GM12864 (cell line): ENCODE data around the gene CRABP1.

Experiments
- DNase-seq: peaks from one replicate; pipeline ENCODE4 v3.0.0-alpha.2; 2011; ENCODE audit warnings: low read depth
- H3K4me3 ChIP-seq: 2 replicates; pipeline ENCODE4 v1.5.1; 2011; ENCODE audit warnings: mild to moderate bottlenecking, low read depth, low read length, control low read depth
- TF ChIP-seq, protein P1 (sequence below): IDR thresholded peaks from 2 replicates; pipeline ENCODE4 v1.5.1; 2011; ENCODE audit warnings: low read depth, mild to moderate bottlenecking, moderate library complexity, low read length, control low read depth, inconsistent platforms; ENCODE audit errors: missing control alignments

CRABP1 gene

DNA sequence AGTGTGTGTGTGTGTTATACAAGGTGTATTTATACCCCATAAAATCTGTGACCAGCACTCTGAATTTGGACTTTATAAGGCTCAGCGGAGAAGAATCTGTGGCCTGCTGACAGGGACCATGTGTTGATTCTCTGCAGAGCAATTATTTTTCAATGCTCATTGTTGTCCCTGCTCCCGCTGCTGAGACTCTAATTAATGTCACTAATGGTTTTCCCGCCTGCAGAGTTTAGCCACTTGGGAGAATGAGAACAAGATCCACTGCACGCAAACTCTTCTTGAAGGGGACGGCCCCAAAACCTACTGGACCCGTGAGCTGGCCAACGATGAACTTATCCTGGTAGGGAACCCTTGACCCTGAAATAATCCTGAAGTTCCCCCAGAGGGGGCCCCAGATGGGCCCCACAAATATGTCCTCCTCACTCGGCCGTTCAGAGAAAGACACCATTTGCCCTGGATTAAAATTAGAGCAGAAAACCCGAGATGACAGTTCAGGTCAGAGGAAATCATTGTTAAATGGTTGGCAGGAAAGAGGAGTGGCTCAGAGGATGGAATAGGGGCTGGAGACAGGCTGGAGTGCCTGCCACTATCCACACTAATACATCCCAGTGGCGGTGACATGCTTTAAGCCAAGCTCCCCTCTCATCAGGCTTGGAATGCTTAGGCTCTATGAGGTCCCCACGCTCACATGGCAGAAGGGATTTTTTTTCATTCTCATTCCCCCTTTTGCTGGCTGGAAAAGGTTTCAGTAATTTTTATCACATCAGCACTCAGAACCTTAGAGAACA, 3.3 kb downstream of the CRABP1 start:
- TF ChIP-seq, protein P1, sequence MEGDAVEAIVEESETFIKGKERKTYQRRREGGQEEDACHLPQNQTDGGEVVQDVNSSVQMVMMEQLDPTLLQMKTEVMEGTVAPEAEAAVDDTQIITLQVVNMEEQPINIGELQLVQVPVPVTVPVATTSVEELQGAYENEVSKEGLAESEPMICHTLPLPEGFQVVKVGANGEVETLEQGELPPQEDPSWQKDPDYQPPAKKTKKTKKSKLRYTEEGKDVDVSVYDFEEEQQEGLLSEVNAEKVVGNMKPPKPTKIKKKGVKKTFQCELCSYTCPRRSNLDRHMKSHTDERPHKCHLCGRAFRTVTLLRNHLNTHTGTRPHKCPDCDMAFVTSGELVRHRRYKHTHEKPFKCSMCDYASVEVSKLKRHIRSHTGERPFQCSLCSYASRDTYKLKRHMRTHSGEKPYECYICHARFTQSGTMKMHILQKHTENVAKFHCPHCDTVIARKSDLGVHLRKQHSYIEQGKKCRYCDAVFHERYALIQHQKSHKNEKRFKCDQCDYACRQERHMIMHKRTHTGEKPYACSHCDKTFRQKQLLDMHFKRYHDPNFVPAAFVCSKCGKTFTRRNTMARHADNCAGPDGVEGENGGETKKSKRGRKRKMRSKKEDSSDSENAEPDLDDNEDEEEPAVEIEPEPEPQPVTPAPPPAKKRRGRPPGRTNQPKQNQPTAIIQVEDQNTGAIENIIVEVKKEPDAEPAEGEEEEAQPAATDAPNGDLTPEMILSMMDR = no peak
- DNase-seq = no peak

GRCh38 chr15:78345396-78346125, 5.4 kb downstream of the CRABP1 start:
- no peak for DNase-seq
- TF ChIP-seq, protein P1 = no peak
- H3K4me3 ChIP-seq = no peak overlapping the region

More for the DNA sequence above, 3.3 kb downstream of the CRABP1 start:
- no peak overlapping the region for H3K4me3 ChIP-seq

DNA sequence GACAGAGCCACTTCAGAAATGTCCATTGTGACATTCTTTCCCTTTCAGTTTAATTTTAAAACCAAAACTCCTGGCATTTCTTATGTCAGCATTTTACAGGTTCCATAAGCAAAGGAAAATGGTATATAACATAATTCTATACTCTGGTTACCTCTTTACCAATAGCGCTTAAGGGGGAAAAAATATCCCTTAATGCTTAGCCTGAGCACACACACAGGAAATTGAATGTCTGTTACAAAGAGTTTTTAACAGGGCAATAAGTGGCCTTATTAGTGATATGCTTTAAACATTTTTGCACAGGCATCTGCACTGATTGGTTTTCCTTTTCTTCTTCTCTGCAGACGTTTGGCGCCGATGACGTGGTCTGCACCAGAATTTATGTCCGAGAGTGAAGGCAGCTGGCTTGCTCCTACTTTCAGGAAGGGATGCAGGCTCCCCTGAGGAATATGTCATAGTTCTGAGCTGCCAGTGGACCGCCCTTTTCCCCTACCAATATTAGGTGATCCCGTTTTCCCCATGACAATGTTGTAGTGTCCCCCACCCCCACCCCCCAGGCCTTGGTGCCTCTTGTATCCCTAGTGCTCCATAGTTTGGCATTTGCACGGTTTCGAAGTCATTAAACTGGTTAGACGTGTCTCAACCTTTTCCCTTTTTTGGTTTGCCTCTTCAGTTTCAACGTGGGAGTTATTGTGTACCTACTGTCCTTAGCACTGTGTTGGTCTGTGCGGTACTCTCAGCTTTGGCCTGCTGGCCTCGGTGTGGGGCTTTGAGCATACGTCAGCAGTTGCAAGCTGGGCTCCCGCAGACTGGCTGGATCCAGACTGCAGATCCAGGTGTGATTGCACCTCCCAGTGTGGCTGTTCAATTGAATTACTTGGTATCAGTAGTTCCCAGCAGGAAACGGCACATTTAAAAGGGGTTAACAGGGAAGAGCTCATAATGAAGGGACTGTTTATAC, 7.7 kb downstream of the CRABP1 start:
- DNase-seq = no peak
- no peak overlapping the region for H3K4me3 ChIP-seq
- TF ChIP-seq, protein P1 = no peak

GRCh38 chr15:78350058-78350457, 9.9 kb downstream of the CRABP1 start:
- H3K4me3 ChIP-seq = no peak overlapping the region
- no peak for DNase-seq
- TF ChIP-seq, protein P1 = no peak

DNA sequence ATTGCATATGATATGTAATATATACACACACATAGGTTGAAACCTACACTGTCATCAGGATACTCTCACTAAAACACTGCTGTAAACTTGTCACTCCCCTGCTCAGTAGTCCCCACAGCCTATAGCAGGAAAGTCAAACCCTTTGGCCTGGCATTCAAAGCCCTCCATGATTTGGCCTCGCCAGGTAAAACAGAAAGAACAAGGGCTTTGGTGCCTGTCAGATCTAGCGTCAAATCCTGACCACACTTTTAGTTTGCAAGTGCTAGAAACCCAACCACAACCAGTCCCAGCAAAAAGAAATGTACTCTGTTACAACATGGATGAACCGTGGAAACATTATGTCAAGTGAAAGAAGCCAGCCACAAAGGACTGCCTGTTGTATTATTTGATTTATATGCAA, 11.4 kb downstream of the CRABP1 start:
- H3K4me3 ChIP-seq = no peak overlapping the region
- no peak for DNase-seq
- TF ChIP-seq, protein P1 = no peak

DNA sequence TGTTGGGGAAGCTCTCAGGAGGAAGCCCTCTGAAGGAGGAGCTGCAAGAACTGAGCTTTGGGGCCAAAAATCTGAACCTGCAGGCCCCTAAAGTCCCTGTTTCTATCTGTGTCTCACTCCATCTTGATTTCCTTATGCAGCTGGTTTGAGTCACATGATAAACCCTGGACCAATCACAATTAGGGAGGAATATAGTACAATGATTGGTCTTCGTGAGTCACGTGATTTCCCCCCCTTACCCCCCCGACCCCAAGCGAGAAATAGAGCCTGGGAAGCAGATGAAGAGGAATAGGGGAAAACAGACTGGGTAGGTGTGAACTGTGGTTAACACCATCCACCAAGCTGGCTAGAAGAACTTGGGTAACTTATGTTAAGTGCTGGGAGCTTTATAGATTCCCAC, 12.9 kb downstream of the CRABP1 start:
- DNase-seq = no peak
- TF ChIP-seq, protein P1 = no peak
- no peak overlapping the region for H3K4me3 ChIP-seq
